HG03432 (cell line): ENCODE measurements around the gene MMP19.
"Not testable (repeated sequence)": the region's sequence is repeated elsewhere in the genome, so short reads cannot be mapped to it uniquely, and the experiment has no call there.

Experiments
- ATAC-seq: cut with Tn5 transposase; IDR thresholded peaks from one replicate; pipeline ENCODE4 v1.9.1; 2021; ENCODE audit warnings: mild to moderate bottlenecking, moderate library complexity; ENCODE audit not compliant: unreplicated experiment

Gene MMP19

DNA sequence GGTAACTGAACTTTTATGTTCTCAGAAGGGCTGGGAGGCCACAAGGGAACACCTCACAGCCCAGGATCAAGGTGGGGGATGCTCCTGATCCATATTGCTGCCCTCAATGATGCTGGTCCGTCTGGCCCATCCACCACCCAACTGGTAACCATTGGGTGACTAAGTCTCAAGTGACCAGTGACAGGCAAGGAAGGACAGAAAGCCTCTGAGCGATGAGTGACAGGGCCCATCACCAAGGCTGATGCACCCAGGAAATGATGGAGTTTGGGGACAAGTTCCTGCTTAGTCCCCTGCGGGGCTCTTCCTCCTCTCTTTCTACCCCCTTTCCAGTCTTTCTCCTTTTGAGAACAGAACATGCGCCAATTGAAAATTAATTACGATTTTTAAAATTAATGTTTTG, 2.6 kb upstream of the MMP19 start:
- ATAC-seq = no peak

DNA sequence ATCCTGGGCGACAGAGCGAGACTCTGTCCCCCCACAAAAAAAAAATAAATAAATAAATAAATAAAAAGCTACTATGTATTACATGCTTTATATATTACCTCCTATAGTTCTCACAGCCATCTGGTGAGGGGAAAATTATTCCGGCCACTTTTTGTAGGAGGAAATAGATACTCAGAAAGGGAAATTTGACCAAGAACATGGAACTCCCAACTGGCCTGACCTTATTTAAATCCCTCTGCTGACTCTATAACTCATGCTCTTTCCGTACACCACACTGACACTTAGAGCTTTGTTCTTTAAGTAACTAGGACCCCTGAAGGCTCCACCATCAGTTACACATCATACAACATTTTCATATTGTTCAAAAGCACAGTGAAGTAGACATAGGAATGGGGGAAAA, 2.2 kb upstream of the MMP19 start:
- no peak for ATAC-seq

DNA sequence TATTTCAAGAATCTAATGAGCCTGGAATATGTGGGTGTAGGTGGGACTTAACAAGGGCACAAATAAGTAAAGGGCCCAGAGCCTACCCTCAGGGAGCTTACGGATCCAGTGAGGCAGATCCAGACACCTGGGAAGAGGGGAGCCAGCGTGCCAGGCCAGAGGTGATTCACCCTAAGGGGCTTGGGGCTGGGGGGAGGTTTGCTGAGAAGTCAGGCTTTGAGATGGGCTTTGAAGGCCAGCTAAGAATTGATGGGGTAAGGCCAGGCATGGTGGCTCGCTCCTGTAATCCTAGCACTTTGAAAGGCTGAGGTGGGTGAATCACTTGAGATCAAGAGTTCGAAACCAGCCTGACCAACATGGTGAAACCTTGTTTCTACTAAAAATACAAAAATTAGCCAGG, 695 bp upstream of the MMP19 start:
- no peak for ATAC-seq

DNA sequence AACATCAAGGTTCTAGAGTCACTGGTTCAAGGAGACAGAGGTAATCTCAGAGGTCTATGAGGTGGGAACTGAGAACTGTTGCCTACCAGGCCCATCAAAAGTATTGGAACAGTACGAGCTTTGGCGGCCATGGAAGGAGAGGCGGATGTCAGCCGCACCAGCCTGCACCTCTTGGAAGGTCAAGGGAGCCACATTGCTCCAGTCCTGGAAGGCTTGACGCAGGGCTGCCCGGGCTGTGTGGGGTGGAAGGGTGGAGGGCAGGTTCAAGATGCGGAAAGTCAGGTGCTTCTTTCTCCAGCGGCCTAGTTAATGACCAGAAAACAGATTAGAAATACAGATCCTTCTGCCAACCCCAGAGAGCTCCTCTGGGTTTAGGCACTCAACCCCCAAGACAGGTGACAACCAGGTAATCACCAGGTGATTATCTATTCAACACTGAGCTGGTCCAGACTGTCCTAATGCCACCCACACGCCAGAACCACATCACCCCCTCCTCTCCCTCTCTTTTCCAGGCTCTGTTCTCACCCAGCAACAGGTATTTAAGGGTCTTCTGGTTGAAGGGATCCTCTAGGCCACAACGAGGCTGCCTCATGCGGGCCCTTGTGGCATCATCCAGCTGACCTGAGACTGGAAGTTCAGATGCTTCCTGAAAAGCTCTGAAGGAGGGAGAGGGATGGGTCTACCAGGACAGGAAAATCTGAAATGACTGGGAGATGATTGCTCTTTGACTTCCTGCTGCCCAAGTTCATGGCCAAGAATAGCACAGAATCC, 2.0 kb downstream of the MMP19 start:
- no peak for ATAC-seq

DNA sequence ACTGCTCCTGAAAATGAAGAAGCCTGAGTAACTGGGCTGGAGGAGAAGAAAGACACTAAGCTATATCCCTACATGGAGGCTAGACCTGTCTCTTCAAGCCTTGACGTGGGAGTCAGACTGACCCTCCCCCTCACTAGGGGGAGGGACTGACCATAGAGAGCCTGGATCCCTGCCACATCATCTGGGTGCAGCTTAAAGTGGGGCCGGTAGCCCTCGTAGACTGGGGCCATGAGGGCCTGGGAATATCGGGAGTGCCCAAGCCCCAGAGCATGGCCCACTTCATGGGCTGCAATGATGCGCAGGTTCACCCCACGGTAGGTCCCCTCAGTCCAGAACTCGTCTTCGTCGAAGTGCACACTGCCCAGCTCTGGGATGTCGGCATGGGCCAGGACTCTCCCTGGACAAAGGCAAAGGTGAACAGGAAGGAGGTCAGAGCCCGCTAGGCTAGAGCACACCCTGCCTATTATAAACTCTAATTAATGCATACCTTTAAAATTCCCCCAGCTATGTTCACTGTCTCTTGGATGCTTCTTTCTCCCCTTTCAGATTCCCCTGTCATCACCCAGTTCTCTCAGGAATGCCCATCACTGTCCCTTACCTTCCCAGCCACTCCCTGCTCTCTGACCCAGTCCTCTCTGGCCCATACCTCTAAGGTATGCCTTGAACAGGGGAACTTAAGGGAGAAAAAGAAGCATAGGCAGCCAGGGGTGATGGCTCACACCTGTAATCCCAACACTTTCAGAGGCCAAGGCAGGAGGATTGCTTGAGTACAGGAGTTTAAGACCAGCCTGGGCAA, 3.2 kb downstream of the MMP19 start:
- ATAC-seq = no peak

DNA sequence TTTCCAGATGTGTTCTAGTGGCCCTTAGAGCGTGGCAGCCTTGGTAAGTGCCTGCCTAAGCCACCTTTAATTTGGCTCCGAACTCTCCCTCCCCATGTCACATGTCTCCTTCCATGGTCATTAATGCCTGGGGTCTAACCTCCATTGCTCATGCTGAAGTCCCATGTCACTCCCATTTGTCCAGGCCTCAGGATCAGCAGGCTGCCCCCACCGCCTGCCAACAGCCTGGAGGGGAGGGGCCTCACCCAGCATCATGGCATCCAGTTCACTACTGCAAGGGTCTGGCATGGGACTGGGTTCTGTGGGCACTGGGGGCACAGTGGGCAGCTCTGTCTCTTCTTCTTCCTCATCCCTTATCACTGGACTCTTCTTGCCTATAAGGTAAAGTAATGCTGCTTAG, 4.4 kb downstream of the MMP19 start:
- no peak for ATAC-seq

DNA sequence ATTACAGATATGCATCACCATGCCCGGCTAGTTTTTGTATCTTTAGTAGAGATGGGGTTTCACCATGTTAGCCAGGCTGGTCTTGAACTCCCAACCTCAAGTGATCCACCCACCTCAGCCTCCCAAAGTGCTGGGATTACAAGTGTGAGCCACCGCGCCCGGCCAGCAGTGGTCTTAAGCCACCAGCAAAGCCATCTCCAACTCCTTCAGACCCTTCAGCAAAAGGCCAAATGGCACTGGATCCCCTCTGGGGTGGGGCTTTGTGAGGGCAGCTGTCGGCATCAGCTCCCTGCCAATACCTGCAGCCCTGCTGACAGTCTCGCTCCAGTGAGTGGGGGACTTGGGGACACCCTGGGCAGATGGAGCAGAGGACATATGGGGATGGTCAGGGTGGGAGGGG, 8.3 kb downstream of the MMP19 start:
- not testable (repeated sequence) for ATAC-seq

DNA sequence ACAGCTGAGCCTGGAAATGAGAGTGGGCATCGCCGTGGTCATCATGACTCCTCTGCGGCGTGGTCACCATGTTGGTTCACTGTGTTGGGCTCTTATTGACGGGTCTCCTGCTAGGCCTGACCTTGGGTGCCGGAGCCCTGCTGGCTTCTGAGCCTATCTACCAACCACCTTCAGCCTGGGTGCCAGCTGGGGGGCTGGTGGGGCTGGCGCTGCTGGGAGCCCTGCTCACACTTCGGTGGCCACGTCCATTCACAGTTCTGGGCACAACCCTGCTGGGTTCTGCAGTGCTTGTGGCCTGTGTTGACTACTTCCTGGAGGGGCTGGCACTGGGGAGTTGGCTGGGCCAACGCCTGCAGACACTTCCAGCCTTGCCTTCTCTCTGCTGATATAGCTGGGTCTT, 9.7 kb downstream of the MMP19 start:
- ATAC-seq = no peak

DNA sequence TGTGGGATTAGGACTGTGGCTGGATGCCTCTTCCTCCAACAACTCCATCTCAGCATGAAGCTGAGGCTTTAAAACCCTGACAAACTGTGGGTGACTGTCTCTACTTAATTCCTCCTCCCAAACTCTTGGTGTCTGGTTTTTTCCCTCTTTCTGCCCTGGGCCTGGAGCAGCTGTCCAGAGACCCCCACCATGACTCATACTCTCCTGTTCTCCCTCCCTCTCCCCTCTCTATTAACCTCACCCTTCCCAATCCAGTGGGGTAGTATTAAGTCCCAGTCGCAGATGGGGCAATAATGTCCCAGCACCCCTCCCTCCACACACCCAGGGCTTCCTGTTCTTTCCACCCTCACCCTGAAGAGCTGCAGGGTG, 11.3 kb downstream of the MMP19 start:
- no peak for ATAC-seq

DNA sequence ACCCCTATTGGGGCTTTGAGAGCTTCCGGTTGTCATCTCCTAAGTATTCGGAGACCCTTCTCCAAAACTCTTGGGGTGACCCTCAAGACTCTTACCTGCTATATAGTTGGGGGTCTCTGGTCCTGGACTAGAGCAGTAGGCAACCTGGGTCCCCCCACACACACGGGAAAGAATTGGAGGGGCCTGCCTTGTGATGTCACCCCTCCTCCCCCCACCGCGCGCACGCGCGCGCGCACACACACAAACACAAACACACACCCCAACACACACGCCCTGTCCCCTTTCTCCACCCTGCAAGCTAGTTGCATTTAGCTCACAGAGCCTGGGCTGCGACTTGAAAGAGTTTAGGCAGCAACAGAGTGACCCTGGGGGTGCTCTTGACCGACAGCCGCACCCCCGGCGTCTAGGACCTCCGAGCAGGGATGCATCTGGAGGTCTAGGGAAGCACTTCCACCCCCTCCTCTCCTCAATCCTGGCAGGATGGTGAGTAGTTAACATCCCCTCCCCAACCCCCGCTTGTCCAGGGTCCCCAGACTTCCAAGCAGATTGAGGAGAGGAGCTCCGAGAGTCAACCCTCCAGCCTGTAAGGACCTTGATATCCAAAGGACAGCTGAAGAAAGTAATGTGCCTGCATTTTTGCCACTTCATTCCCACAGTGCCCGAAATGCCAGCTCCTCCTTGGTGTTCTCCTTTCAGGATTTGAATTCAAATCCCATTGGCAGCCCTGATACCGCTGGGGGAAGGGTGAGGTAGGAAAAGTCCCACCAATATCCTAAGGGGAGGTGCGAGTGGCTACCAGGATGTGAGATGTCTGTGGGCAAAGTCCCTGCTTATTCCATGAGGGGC, 11.9 kb downstream of the MMP19 start:
- ATAC-seq = no peak

DNA sequence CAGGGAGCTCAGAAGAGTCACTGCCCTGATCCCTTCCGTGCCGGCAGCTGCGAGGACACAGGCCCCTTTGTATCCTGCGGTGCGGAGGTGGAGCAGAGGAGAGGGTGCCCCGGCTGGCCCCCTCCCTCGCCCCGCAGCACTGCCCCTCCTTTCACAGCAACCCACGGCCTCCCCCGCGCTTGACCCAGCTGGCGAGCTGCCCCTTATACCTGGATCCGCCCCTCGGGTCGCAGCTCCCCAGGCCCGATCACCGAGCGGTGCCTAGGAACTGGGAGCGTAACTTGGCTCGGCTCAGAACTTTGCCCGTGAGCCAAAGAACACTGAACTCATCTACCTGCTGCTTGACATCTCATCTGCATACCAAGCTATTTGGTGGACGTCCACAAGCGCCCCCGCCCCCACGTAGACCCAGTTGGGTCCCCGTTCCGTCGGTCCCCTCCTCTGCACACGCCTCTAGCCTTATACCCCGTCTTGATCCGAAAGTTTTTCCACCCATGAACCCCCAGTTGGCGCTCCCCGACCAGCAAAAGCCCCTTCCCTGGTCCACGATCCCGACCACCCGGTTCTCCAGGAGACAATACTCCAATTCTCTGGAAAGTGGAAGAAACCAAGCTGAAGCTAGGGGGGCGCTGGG, 12.7 kb downstream of the MMP19 start:
- ATAC-seq = peak; percentile 28

DNA sequence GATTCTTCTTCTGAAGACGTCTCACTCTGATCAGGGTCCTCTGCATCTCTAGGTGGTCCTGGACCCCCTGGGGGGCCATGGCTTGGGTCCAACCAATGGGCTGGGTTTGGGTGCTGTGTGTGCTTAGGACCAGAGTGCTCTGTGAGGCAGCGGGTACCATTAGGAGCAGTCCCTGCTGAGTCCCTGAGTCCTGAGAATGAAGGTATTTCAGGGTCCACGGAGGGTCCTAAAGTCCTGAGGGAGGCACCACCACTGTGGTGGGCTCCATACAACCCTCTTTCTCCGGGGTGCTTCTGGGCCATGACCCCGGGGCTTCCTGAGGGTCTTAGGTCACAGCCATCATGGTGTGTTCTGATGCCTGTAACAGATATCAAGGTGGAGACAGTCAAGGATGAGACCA, 14.4 kb downstream of the MMP19 start:
- no peak for ATAC-seq

DNA sequence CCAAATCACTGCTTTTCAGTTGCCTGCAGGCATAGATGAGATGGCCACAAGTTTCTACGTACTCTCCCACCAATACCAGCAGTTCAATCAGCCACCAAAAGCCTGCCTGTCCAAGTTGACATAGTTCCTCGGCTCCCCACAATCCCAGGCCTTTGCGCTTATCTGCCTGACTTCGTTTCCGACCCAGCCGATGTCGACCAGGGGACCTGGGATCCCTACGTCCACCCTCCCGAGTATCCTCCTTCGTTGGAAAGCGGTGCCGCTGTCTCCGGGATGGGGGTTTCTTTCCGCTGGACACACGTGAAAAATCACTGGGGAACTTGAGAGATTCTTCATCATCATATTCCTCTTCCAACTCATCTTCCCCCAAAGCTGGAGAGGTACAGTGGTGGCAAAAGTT, 14.9 kb downstream of the MMP19 start:
- no peak for ATAC-seq

DNA sequence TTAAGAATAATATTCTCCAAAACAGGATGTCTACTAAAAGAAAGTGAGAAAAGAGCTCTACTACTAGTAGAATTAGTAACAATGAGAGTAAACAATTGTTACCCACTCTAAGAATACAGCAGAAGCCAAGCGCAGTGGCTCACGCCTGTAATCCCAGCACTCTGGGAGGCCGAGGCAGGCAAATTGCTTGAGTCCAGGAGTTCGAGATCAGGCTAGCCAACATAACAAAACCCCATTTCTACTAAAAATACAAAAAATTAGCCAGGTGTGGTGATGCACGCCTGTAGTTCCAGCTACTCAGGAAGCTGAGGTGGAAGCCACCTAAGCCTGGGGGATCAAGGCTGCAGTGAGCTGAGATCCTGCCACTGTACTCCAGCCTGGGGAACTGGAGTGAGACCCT, 18.0 kb downstream of the MMP19 start:
- no peak for ATAC-seq

DNA sequence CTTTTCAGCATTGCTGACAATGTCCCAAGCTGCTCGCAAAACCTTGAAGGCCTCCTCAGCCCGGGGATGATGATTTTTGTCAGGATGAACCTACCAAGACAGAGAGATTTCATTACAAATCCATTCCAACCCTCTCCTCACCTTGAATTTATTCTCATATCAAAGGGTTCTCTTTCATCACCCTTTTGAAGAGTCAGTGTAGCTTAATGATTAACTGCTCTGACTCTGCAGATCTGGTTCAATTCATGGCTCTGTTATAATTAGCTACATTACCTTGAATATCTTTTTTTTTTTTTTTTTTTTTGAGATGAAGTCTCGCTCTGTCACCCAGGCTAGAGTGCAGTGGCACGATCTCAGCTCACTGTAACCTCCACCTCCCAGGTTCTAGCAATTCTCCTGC, 19.3 kb downstream of the MMP19 start:
- ATAC-seq = no peak

DNA sequence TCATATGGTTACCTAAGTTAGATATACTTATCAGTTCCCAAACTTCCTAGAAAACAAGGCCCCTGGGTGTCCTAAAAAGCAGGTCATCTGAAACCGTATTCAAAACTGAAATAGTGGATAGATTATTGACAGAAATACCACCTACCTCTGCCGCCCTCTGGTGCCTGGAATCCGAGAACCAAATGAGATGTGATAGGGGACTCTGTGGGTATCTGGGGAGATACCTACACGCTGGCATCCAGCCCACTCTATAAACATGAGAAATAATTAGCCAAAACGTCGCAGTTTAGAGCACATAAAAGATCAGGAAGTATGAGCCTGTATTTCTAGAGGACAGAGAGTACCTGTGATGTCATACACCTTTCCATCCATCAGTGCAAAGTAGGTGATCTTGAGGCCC, 20.5 kb downstream of the MMP19 start:
- ATAC-seq = no peak

DNA sequence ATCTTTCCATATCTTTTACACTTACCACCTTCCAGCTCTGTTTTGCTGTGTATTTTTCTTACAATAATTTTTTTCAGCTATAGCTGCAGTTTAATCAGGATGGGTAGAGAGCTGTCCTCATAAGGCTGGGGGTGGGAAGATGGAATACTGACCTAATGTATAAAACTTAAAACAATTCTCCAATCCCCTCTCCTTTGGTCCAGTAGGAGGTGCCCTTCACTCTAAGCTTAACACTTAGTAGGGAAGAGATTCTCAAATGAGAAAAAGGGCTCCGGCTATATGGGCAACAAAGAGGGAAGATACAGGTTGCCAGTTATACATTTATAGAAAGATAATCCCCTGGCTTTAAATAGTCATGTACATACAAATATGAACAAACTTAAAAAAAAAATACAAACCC, 22.1 kb downstream of the MMP19 start:
- ATAC-seq = no peak

DNA sequence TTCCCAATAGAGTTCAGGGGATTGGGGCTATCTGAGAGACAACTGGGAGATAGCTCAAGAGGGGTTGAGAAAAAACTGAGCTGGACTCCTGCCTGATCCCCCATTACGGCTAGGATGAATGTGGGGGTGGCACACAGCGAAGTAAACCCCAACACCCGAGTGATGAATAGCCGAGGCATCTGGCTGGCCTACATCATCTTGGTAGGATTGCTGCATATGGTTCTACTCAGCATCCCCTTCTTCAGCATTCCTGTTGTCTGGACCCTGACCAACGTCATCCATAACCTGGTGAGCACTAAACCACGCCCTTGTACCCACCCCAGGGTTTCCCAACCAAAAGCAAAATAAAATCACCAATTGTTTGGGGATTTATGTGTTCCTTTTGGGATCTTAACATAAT, 23.9 kb downstream of the MMP19 start:
- ATAC-seq = no peak

DNA sequence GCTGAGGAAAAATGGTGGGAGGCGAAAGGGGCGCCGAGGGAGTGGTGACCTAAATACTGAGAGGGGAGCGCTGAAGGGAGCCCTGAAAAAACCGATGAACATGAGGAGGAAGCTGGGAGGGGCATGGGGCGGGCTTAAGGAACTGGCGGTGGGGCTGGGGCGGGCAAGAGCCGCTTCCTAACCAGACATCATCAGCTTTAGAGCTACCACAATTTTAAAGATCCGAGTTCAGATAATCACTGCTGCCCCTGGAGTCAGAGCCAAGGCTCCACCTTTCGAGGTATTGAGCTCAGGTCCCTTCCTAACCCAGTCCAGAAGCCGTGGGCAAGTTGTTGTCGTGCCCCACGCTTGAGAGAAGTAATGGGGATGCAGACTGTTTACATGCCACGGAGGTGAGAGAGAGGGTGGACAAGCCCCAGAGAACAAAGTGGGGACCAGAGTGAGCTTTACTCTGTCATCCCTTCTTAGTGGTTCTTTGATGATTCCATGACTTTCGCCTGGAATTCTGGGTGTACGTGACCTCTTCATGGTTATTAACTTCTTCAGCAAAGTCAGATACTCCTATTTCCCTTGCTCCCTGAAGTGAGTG, 24.5 kb downstream of the MMP19 start:
- ATAC-seq = peak; percentile 33

DNA sequence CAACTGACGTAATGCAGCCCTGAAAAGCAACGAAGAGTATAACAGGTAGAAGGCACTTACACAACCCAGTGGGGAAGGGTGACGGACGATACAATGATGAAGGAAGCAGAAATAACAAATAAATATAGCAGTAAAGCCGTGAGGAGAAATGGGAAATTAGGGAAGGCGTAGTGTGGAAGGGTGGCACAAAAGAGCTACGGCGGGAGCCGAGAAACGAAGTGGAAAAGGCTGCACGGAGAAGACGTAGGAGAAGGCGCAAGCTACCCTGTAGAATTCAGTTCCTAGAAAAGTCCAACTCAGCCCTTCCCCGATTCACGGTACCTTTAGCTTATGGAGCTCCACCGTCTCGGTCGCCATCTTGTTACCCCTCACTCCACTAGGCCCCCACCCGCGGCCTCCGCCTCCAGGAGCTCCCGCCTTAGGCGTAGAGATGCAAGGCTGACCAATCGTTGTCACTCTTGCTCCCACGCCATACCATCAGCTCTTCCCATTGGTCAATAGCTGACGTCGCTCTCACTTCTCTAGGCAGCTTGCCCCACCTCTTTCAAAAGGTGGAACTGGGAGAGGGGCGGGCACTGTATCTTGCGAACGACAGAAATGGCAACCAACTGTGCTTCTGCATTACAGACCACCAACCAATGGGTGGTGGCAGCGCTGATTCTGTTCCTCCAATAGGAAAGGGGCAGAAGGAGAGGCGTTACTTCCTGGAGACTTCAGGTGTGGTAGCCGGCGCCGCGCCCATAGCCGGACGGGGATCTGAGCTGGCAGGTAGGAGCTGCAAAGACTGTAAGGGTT, 25.2 kb downstream of the MMP19 start, which contains the start of the genes ORMDL2 and SARNP:
TSS of gene ORMDL2 (plus strand) at position 697 of the 795 bp plus-strand sequence. CDS start 959 bp downstream, outside the sequence.
TSS of gene SARNP (minus strand) at position 380 of the 795 bp plus-strand sequence. CDS start at position 357, 23 bp downstream.
- peak; percentile 97 for ATAC-seq
